Measurements from ENCODE around the gene DNAJC1. TPM values are rescaled to one million over a fixed set of nuclear protein-coding genes. Genes with fewer than 3 reads are reported as not detected.

The DNAJC1 gene
- total and polyA plus RNA-seq, 2 of the 4 experiments (the other 2 are of a cell fraction): 12.7 to 13.3 TPM

DNA sequence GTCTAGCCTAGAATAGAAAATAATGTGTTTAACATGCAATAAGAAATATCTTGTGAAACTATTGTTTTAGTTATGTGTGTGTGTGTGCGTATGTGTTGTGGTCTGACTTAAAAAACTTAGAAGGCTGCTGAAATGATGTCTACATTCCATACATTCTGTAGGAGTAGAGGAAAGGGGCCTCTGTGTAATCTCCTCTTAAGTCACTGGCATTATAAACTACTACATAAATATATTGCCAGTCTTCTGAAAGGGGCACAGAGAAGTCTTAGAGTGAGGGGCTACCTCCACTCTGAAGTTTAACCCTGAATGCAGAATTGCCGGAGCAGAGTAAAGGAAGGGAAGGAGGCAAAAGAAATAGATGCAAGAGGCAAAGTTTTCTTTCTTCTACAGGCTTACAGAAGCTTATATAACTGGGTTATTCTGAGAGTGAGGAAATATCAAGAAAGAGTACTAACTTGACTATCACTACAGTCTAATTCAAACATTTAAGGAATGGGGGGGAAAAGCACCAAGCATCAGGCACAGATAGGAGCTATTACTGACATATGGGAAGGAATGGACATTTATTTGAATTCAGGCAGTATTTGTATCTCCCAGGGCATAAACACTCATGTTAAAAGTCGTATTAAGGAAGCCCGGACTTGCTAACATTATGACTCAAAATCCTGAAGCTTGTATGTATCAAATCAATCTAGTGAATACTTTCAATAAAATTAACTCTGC, 75.7 kb downstream of the DNAJC1 start:
- peak overlapping the region; percentile 37; the same call in 1 of the 3 replicates for H2BK15ac ChIP-seq (ENCODE audit: low read depth, low read length)
- H4K20me1 ChIP-seq (ENCODE audit: insufficient read depth, low read length): no peaks in the 10 kb centered on the region
- H2BK5ac ChIP-seq (ENCODE audit: low read depth, low read length, poor library complexity, severe bottlenecking): peak overlapping the region; percentile 97
- no peak overlapping the region for H2AFZ ChIP-seq (replicated peaks; ENCODE audit: low read length, poor library complexity)
- peak overlapping the region; percentile 88 for H3K4me2 ChIP-seq (ENCODE audit: low read depth, low read length)
- H3K9me3 ChIP-seq (ENCODE audit: control insufficient read depth, insufficient read depth, low read length): no peaks in the 10 kb centered on the region
- in situ Hi-C loops (cut with MboI; ENCODE audit: low sequenced_read_pairs): no loop called here
- H3K36me3 ChIP-seq (ENCODE audit: control insufficient read depth, insufficient read depth, low read length): no peaks in the 10 kb centered on the region
- no CpG with 5 or more reads among the region's 4 CpGs for WGBS, 2 experiments (ENCODE audit: extremely low coverage in 2 of 2, insufficient read length in 1 of 2)
- no peak overlapping the region for H3K4me3 ChIP-seq (ENCODE audit: insufficient read depth, low read depth, low read length)
- peak overlapping the region in 1 of 2 experiments; percentile 62; a peak in 2 of 4 replicates for H4K8ac ChIP-seq (ENCODE audit: low read depth in 2 of 2, low read length in 2 of 2)
- no peaks in the 10 kb centered on the region for H3K27me3 ChIP-seq (ENCODE audit: control insufficient read depth, insufficient read depth, low read length)
- peak overlapping the region; percentile 79; the same call in 1 of the 2 replicates for H3K27ac ChIP-seq (ENCODE audit: insufficient read depth, low read length)
- H4K5ac ChIP-seq (ENCODE audit: low read depth, low read length): peak overlapping the region; percentile 96; the same call in 1 of the 2 replicates
- peak overlapping the region; percentile 71; the same call in 1 of the 2 replicates for H4K91ac ChIP-seq (ENCODE audit: insufficient read depth, low read depth, low read length)
- H2BK120ac ChIP-seq (ENCODE audit: low read depth, low read length): peak overlapping the region; percentile 65
- no peak overlapping the region for H2AK5ac ChIP-seq (ENCODE audit: low read depth, low read length)
- H3K18ac ChIP-seq (ENCODE audit: low read depth, low read length): peak overlapping the region; percentile 86
- H3K4me1 ChIP-seq (ENCODE audit: control insufficient read depth, insufficient read depth, low read length): peaks cover 6% of the 10 kb centered on the region
- peak overlapping the region; percentile 38; the same call in 1 of the 2 replicates for H3K14ac ChIP-seq (replicated peaks; ENCODE audit: low read depth, low read length)
- H2AK9ac ChIP-seq (replicated peaks; ENCODE audit: low read depth, low read length, poor library complexity): no peak overlapping the region
- H3K23ac ChIP-seq (ENCODE audit: low read depth, low read length): peak overlapping the region; percentile 58; the same call in 1 of the 2 replicates
- dilution Hi-C loops (cut with HindIII; ENCODE audit: low sequenced_read_pairs, unreplicated experiment): no loop called here
- intact Hi-C loops (cut with micrococcal nuclease): no loop called here
- H3K56ac ChIP-seq (ENCODE audit: extremely low read depth, insufficient read depth, low read length): no peak overlapping the region
- H3K4ac ChIP-seq (ENCODE audit: low read depth, low read length): peak overlapping the region; percentile 73; the same call in 1 of the 2 replicates
- H3K9me1 ChIP-seq (ENCODE audit: insufficient read depth, low read length): peaks cover 3% of the 10 kb centered on the region
- CTCF ChIA-PET: no interaction called here
- DNase-seq (peak; percentile 77), ATAC-seq (ENCODE audit: low read depth) (peak; percentile 78)
- TF ChIP-seq, protein P1, sequence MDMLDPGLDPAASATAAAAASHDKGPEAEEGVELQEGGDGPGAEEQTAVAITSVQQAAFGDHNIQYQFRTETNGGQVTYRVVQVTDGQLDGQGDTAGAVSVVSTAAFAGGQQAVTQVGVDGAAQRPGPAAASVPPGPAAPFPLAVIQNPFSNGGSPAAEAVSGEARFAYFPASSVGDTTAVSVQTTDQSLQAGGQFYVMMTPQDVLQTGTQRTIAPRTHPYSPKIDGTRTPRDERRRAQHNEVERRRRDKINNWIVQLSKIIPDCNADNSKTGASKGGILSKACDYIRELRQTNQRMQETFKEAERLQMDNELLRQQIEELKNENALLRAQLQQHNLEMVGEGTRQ (IDR thresholded peaks at IDR 0.05; ENCODE audit: low read depth, low read length): no peak
- no peak for TF ChIP-seq MAFK (IDR thresholded peaks at IDR 0.05; ENCODE audit: low read depth, low read length)
- no peak for TF ChIP-seq NFE2L2 (IDR thresholded peaks at IDR 0.05; ENCODE audit: low read depth, low read length)
- no peak for TF ChIP-seq SMC3 (IDR thresholded peaks at IDR 0.05; ENCODE audit: low read depth, low read length)
- TF ChIP-seq CEBPB (IDR thresholded peaks at IDR 0.05; ENCODE audit: low read depth, low read length): 0 out of 2 replicates have a peak, but pooled peaks have one; percentile 10
- no peak for TF ChIP-seq BHLHE40 (IDR thresholded peaks at IDR 0.05; ENCODE audit: low read depth, low read length)
- no TSS peak for BruUV-seq (replicated peaks)
- peak overlapping the region; percentile 71 for H2BK20ac ChIP-seq (ENCODE audit: low read depth, low read length)
- peaks cover 13 to 16% of the 10 kb centered on the region in 2 experiments; a peak in 3 of 4 replicates for H3K79me1 ChIP-seq (ENCODE audit: low read depth in 1 of 2, low read length in 2 of 2)
- no peak overlapping the region; the same call in 1 of the 2 replicates for H3K9ac ChIP-seq (ENCODE audit: low read depth, low read length)
- POLR2A ChIA-PET (ENCODE audit: unreplicated experiment): no interaction called here

All from IMR-90 (cell line).